CD14-positive monocyte (primary cell): ENCODE data around the gene RAB11FIP3. TPM values are rescaled to one million over a fixed set of nuclear protein-coding genes. Genes with fewer than 3 reads are reported as not detected.

Experiments used
- DNase-seq, 3 donors: peaks; one replicate each; pipeline ENCODE4 v3.0.0-alpha.2; 2011 to 2022
- H2AFZ ChIP-seq: 2 replicates; pipeline ENCODE4 v1.6.0; 2012; ENCODE audit warnings: mild to moderate bottlenecking, low read depth, low read length, inconsistent platforms; ENCODE audit not compliant: insufficient read depth, poor library complexity, severe bottlenecking
- H3K27ac ChIP-seq, 2 donors: 1 replicate in 1 of 2; 2 replicates in 1 of 2; pipeline ENCODE4 v1.5.1; 2012 to 2013; ENCODE audit warnings: low read length in 2 of 2, control low read depth in 1 of 2, inconsistent platforms in 1 of 2, low read depth in 1 of 2, mild to moderate bottlenecking in 1 of 2
- H3K27me3 ChIP-seq, 2 donors: one replicate each; pipeline versions ENCODE4 v1.6.0 to v1.6.1; 2011 to 2013; ENCODE audit warnings: low read length in 2 of 2; ENCODE audit not compliant: control insufficient read depth in 2 of 2, insufficient read depth in 2 of 2
- H3K36me3 ChIP-seq, 2 donors: replicated peaks in 1 of 2; 1 replicate in 1 of 2; 2 replicates in 1 of 2; pipeline versions ENCODE4 v1.5.1 to v1.6.1; 2012 to 2013; ENCODE audit warnings: low read length in 2 of 2, control low read depth in 1 of 2, inconsistent platforms in 1 of 2, mild to moderate bottlenecking in 1 of 2; ENCODE audit not compliant: insufficient read depth in 2 of 2, control insufficient read depth in 1 of 2
- H3K4me1 ChIP-seq, 2 donors: 1 replicate in 1 of 2; 2 replicates in 1 of 2; pipeline versions ENCODE4 v1.5.1 to v1.6.1; 2012 to 2013; ENCODE audit warnings: low read length in 2 of 2, control low read depth in 1 of 2, inconsistent platforms in 1 of 2, mild to moderate bottlenecking in 1 of 2, moderate library complexity in 1 of 2; ENCODE audit not compliant: insufficient read depth in 2 of 2, control insufficient read depth in 1 of 2
- H3K4me2 ChIP-seq: replicated peaks from 2 replicates; pipeline ENCODE3; 2012; ENCODE audit warnings: low read length, moderate library complexity, mild to moderate bottlenecking; ENCODE audit not compliant: poor library complexity, severe bottlenecking; ENCODE audit errors: extremely low read depth
- H3K4me3 ChIP-seq, 3 experiments: fragments of 200-600 bp in 1 of 3; sonication (generic) in 1 of 3; replicated peaks in 1 of 3; 1 replicate in 2 of 3; 2 replicates in 1 of 3; pipeline ENCODE4 v1.5.1; 2011 to 2013; ENCODE audit warnings: low read length in 3 of 3, mild to moderate bottlenecking in 3 of 3, control low read depth in 2 of 3, low read depth in 2 of 3, inconsistent platforms in 1 of 3, moderate library complexity in 1 of 3
- H3K79me2 ChIP-seq: 2 replicates; pipeline ENCODE4 v1.6.0; 2012; ENCODE audit warnings: mild to moderate bottlenecking, control low read depth, inconsistent platforms, low read length, moderate library complexity; ENCODE audit not compliant: insufficient read depth
- H3K9ac ChIP-seq: 2 replicates; pipeline ENCODE4 v1.6.0; 2017; ENCODE audit warnings: low read length, mild to moderate bottlenecking; ENCODE audit not compliant: insufficient read depth, poor library complexity, severe bottlenecking
- H3K9me3 ChIP-seq, 2 donors: replicated peaks in 1 of 2; 1 replicate in 1 of 2; 2 replicates in 1 of 2; pipeline versions ENCODE4 v1.5.1 to v1.6.1; 2012 to 2013; ENCODE audit warnings: low read length in 2 of 2, control low read depth in 1 of 2; ENCODE audit not compliant: control insufficient read depth in 1 of 2, insufficient read depth in 1 of 2
- H4K20me1 ChIP-seq: 2 replicates; pipeline ENCODE4 v1.6.0; 2012; ENCODE audit warnings: mild to moderate bottlenecking, low read length, control low read depth, moderate library complexity; ENCODE audit not compliant: insufficient read depth
- H3K27ac Mint-ChIP-seq, 7 donors: one replicate each; pipeline ENCODE4 v1.8.0; 2020; ENCODE audit warnings: mild to moderate bottlenecking in 7 of 7, mixed read lengths in 7 of 7, moderate library complexity in 6 of 7, inconsistent platforms in 2 of 7
- H3K27me3 Mint-ChIP-seq, 3 donors: one replicate each; pipeline ENCODE4 v1.8.0; 2021 to 2022; ENCODE audit warnings: low read depth in 3 of 3, mild to moderate bottlenecking in 3 of 3, mixed read lengths in 3 of 3, moderate library complexity in 3 of 3, inconsistent platforms in 1 of 3
- H3K36me3 Mint-ChIP-seq, 2 donors: one replicate each; pipeline ENCODE4 v1.8.0; 2020; ENCODE audit warnings: mixed read lengths in 2 of 2, inconsistent platforms in 1 of 2, mild to moderate bottlenecking in 1 of 2
- H3K4me1 Mint-ChIP-seq: one replicate; pipeline ENCODE4 v1.8.0; 2020; ENCODE audit warnings: mild to moderate bottlenecking, mixed read lengths
- H3K4me3 Mint-ChIP-seq, 2 donors: one replicate each; pipeline ENCODE4 v1.8.0; 2020; ENCODE audit warnings: mild to moderate bottlenecking in 2 of 2, mixed read lengths in 2 of 2, moderate library complexity in 1 of 2
- H3K9me3 Mint-ChIP-seq, 7 donors: one replicate each; pipeline ENCODE4 v1.8.0; 2020 to 2022; ENCODE audit warnings: mixed read lengths in 7 of 7, mild to moderate bottlenecking in 6 of 7, moderate library complexity in 6 of 7, inconsistent platforms in 2 of 7
- WGBS: methylation state at CpG from one replicate; pipeline ENCODE4 v1.1.5; 2013; ENCODE audit warnings: missing lambda C conversion rate; ENCODE audit not compliant: insufficient coverage; 5-methylcytosine and 5-hydroxymethylcytosine counted together
- intact Hi-C, 2 donors: fragments of 100-400 bp; cut with micrococcal nuclease; formaldehyde crosslinking; loops; one replicate each; pipeline versions ENCODE4 v1.15.0 to v1.15.1; 2023
- polyA plus RNA-seq, 3 donors: library from polyadenylated mRNA; depleted of rRNA in 1 of 3; unstranded in 2 of 3; stranded (reverse) in 1 of 3; fragments of 300-500 nt in 2 of 3; fragments of >200 nt in 1 of 3; fragmentation: Illumina TruSeq in 2 of 3; gene quantifications; 1 replicate in 2 of 3; 2 replicates in 1 of 3; pipeline ENCODE4 v1.2.3, GENCODE V29; 2012 to 2021
- TF ChIP-seq, protein P1 (sequence below): fragments of 200-600 bp; IDR thresholded peaks from one replicate; pipeline ENCODE4 v1.8.0; 2022; ENCODE audit warnings: antibody characterized with exemption, mild to moderate bottlenecking

RAB11FIP3 gene
- polyA plus RNA-seq, 3 donors, result 0.37 to 7.5 (median 0.49) TPM

DNA sequence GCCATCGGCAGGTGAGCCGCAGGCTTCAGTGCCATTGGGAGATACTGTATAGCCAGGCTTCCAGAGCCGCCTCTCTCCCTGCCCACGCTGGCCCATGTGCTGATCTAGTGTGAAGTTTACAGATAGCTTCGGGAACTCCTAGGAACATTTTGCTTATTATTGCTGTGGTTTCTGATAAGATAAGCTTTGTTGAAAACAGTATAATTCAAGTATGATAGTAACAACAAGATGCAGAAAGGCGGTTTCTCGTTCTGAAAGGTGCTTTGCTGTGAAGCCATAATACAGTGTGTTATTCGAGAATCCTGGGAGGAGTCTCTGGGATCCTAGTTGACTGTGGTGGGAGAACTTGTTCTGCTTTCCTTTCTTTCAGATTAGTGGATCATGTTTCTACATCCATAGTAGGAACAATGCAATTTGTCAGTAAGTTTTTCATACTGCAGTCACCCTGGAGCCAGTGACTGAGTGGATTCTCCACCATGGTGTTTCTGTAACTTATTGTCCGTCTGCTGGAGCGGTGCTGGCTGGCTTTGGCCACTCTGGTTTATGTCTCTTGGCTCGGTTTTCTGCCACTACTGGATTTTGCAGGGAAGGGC is 31.5 kb downstream of the RAB11FIP3 start:
- Mint-ChIP-seq H3K36me3 (peaks cover 5 to 8% of the 10 kb centered on the region in 2 donors), H3K4me3 (no peak overlapping the region), H3K9me3 (peaks cover 0 to 3% (median 0%) of the 10 kb centered on the region in 7 donors), H3K27me3 (peaks cover 0 to 4% (median 0%) of the 10 kb centered on the region in 3 donors), H3K4me1 (no peaks in the 10 kb centered on the region), H3K27ac (no peak overlapping the region)
- Histone ChIP-seq H3K36me3 (no peaks in the 10 kb centered on the region), H3K27me3 (no peaks in the 10 kb centered on the region), H4K20me1 (no peaks in the 10 kb centered on the region), H3K79me2 (no peaks in the 10 kb centered on the region), H3K9ac (no peak overlapping the region), H3K4me1 (no peaks in the 10 kb centered on the region), H3K27ac (no peak overlapping the region), H3K4me2 (no peak overlapping the region), H3K9me3 (no peaks in the 10 kb centered on the region), H2AFZ (no peak overlapping the region), H3K4me3 (no peak overlapping the region)
- TF ChIP-seq, protein P1, sequence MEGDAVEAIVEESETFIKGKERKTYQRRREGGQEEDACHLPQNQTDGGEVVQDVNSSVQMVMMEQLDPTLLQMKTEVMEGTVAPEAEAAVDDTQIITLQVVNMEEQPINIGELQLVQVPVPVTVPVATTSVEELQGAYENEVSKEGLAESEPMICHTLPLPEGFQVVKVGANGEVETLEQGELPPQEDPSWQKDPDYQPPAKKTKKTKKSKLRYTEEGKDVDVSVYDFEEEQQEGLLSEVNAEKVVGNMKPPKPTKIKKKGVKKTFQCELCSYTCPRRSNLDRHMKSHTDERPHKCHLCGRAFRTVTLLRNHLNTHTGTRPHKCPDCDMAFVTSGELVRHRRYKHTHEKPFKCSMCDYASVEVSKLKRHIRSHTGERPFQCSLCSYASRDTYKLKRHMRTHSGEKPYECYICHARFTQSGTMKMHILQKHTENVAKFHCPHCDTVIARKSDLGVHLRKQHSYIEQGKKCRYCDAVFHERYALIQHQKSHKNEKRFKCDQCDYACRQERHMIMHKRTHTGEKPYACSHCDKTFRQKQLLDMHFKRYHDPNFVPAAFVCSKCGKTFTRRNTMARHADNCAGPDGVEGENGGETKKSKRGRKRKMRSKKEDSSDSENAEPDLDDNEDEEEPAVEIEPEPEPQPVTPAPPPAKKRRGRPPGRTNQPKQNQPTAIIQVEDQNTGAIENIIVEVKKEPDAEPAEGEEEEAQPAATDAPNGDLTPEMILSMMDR, result no peak
- WGBS, result 97% methylated on average over 5 of the region's 11 CpGs
- intact Hi-C loops, result no loop called here
- DNase-seq, result no peak

DNA sequence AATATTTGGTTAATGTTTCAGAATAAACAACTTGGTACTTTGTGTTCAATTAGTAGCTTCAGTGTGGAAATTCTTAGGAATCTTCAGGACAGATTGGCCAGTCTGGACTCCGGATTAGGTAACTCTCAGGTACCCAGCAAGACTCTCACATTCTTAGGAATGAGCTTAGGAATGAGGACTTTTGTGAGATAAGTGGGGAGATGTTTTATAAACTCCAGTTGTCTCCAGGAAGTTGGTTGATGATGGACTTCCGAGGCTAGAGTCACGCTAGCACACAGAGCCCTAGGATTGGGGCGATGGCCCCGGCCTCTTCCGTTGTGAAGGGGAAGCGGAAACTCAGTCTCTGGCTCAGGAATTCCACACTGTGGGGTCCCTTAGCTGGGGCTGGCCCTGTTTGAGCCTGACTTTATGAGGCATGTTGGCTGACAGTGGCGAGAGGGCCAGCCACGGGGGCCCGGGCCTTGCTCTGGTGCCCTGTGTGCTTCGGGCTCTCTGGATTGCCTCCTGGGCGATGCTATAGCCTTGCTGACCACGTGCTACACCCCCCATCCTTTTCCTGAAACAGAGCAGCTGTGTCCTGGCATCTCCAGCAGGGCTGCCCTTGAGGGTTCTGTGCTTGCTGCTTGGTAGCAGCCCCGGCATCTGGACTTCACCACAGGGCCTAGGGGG is 32.4 kb downstream of the RAB11FIP3 start:
- peaks cover 0 to 4% (median 0%) of the 10 kb centered on the region in 3 donors for H3K27me3 Mint-ChIP-seq
- Histone ChIP-seq H3K4me2 (no peak overlapping the region), H2AFZ (no peak overlapping the region), H3K4me1 (no peaks in the 10 kb centered on the region), H3K4me3 (no peak overlapping the region), H3K27me3 (no peaks in the 10 kb centered on the region), H3K9me3 (no peaks in the 10 kb centered on the region), H3K9ac (no peak overlapping the region), H3K36me3 (no peaks in the 10 kb centered on the region), H3K79me2 (no peaks in the 10 kb centered on the region), H3K27ac (no peak overlapping the region), H4K20me1 (no peaks in the 10 kb centered on the region)
- TF ChIP-seq, protein P1, result no peak
- H3K36me3 Mint-ChIP-seq, result peaks cover 6 to 14% of the 10 kb centered on the region in 2 donors
- intact Hi-C loops, result no loop called here
- DNase-seq, result no peak
- H3K27ac Mint-ChIP-seq, result peak overlapping the region in 1 of 7 donors; percentile 59
- H3K9me3 Mint-ChIP-seq, result peaks cover 0 to 3% (median 0%) of the 10 kb centered on the region in 7 donors
- H3K4me3 Mint-ChIP-seq, result no peak overlapping the region
- 82% methylated on average over 13 of the region's 14 CpGs for WGBS
- no peaks in the 10 kb centered on the region for H3K4me1 Mint-ChIP-seq
